DMS 273 (cell line): Measurements from ENCODE around the gene EGR1.
A peak's percentile ranks its signal among the peaks of the same experiment; 100 is the strongest.

Experiments
- DNase-seq: peaks from one replicate; lab custom pipeline; 2025; ENCODE audit not compliant: unreplicated experiment; lab: John Stamatoyannopoulos, UW

Gene EGR1

GRCh38 chr5:138465261-138466124 lies at the start of gene EGR1:
TSS of gene EGR1 (plus strand) at chr5:138465479. CDS start at chr5:138465762, 283 bp downstream.
- DNase-seq = peak; percentile 96

GRCh38 chr5:138418444-138418843 lies 46.8 kb upstream of the EGR1 start:
- no peak for DNase-seq

GRCh38 chr5:138425079-138425478 lies 40.2 kb upstream of the EGR1 start:
- no peak for DNase-seq

GRCh38 chr5:138435943-138436342 lies 29.3 kb upstream of the EGR1 start:
- no peak for DNase-seq

GRCh38 chr5:138438003-138438723 lies 27.1 kb upstream of the EGR1 start:
- DNase-seq = no peak

- DNase-seq = peak; percentile 93
Observed at GRCh38 chr5:138438724-138439476, 26.4 kb upstream of the EGR1 start, which contains the start of gene REEP2. TSS of gene REEP2 (plus strand) at chr5:138439057. CDS start at chr5:138439209, 152 bp downstream.

- DNase-seq = peak; percentile 49
Observed at GRCh38 chr5:138439477-138440158, 25.7 kb upstream of the EGR1 start.

- DNase-seq = no peak
Observed at GRCh38 chr5:138440159-138441073, 24.9 kb upstream of the EGR1 start.

- no peak for DNase-seq
Observed at GRCh38 chr5:138441221-138441620, 24.1 kb upstream of the EGR1 start.

- DNase-seq = no peak
Observed at GRCh38 chr5:138444078-138444773, 21.1 kb upstream of the EGR1 start.

GRCh38 chr5:138444774-138445546 lies 20.3 kb upstream of the EGR1 start:
- no peak for DNase-seq

GRCh38 chr5:138445547-138446271 lies 19.6 kb upstream of the EGR1 start:
- DNase-seq = no peak

- no peak for DNase-seq
Observed at GRCh38 chr5:138448070-138448469, 17.2 kb upstream of the EGR1 start.

GRCh38 chr5:138448481-138449398 lies 16.5 kb upstream of the EGR1 start:
- peak; percentile 89 for DNase-seq

- DNase-seq = peak; percentile 95
Observed at GRCh38 chr5:138449501-138450239, 15.6 kb upstream of the EGR1 start.

- no peak for DNase-seq
Observed at GRCh38 chr5:138450971-138451370, 14.3 kb upstream of the EGR1 start.
